ENCODE data around the gene RAD51AP1.

RAD51AP1 gene

GRCh38 chr12:4603421-4603820 is 64.7 kb downstream of the RAD51AP1 start:
- DNase-seq: no peak

GRCh38 chr12:4603946-4604345 is 65.3 kb downstream of the RAD51AP1 start:
- DNase-seq: no peak

DNA sequence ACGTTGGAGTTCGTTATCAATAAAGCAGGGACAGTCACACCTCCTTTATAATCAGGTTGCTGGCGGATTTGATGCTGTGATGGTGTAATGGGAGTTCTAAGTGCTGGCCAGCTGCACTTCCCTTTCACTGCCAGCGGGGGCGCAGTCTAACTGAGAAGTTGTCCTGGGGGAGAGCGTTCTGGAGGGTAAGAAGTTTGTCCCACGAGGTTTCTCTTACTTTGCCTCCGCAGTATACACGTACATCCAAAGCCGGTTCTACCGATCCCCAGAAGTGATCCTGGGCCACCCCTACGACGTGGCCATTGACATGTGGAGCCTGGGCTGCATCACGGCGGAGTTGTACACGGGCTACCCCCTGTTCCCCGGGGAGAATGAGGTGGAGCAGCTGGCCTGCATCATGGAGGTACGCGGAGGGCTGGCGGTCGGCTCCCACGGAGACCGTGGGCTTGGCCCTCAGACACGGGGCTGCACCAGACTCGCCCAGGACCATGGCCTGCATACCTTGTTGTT is 66.0 kb downstream of the RAD51AP1 start:
- peak; percentile 77 for DNase-seq

DNA sequence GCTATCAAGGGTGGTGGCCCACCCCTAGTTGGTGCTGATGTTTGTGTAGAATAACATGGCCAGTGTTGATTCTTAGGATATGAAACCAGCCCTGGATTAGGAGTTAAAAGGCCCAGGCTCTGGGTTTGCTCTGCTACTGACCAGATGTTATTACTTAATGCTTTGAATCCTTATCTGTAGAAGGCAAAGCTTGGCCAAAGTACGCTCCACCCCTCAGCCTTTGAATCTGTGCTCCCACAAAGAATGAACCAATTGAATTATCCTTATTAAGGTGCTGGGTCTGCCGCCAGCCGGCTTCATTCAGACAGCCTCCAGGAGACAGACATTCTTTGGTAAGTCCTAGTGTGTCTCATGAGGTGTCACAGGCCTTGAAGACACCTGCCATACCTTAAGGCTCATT is 68.4 kb downstream of the RAD51AP1 start:
- DNase-seq: no peak

- no peak for DNase-seq
Observed at GRCh38 chr12:4609071-4609470, 70.4 kb downstream of the RAD51AP1 start.
